ENCODE results near the gene GALNS.
A peak's percentile ranks its signal among the peaks of the same experiment; 100 is the strongest.
"Not testable (repeated sequence)": the region's sequence is repeated elsewhere in the genome, so short reads cannot be mapped to it uniquely, and the experiment has no call there.

The GALNS gene

DNA sequence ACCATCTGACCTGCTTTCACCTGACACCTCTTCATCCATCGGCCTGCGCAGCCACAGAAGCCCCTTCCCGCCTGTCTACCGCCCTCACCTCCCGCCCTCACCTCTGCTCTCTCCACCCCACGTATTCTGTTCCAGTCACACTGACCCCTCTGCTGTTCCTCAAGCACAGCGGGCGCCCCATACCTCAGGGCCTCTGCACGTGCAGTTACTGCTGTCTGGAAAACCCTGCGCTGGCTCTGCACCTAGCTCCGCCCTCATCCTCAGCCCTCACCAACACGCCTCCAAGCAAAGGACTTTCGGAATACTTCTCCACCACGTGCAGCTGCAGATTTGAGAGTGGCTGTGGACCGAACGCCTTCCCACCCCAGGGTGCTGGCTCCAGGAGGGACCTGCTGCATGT, 34.3 kb upstream of the GALNS start:
- Mint-ChIP-seq H3K36me3 (ENCODE audit: low read depth) (no peaks in the 10 kb centered on the region), H3K27ac (no peak overlapping the region), H3K9me3 (no peaks in the 10 kb centered on the region), H3K4me1 (peaks cover 22% of the 10 kb centered on the region), H3K4me3 (no peak overlapping the region), H3K27me3 (ENCODE audit: low read depth) (peaks cover 5% of the 10 kb centered on the region)
- TF ChIP-seq, protein P1, sequence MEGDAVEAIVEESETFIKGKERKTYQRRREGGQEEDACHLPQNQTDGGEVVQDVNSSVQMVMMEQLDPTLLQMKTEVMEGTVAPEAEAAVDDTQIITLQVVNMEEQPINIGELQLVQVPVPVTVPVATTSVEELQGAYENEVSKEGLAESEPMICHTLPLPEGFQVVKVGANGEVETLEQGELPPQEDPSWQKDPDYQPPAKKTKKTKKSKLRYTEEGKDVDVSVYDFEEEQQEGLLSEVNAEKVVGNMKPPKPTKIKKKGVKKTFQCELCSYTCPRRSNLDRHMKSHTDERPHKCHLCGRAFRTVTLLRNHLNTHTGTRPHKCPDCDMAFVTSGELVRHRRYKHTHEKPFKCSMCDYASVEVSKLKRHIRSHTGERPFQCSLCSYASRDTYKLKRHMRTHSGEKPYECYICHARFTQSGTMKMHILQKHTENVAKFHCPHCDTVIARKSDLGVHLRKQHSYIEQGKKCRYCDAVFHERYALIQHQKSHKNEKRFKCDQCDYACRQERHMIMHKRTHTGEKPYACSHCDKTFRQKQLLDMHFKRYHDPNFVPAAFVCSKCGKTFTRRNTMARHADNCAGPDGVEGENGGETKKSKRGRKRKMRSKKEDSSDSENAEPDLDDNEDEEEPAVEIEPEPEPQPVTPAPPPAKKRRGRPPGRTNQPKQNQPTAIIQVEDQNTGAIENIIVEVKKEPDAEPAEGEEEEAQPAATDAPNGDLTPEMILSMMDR (IDR thresholded peaks at IDR 0.05; ENCODE audit: unreplicated experiment in 3 of 3) = no peak

GRCh38 chr16:88889702-88890352, 33.1 kb upstream of the GALNS start:
- H3K4me1 Mint-ChIP-seq = peaks cover 22% of the 10 kb centered on the region
- H3K9me3 Mint-ChIP-seq; H3K36me3 Mint-ChIP-seq (ENCODE audit: low read depth); H3K27me3 Mint-ChIP-seq (ENCODE audit: low read depth); H3K4me3 Mint-ChIP-seq; H3K27ac Mint-ChIP-seq: not testable (repeated sequence)

- TF ChIP-seq, protein P1 (IDR thresholded peaks at IDR 0.05; ENCODE audit: unreplicated experiment in 3 of 3) = no peak
- peaks cover 25% of the 10 kb centered on the region for H3K4me1 Mint-ChIP-seq
- H3K4me3 Mint-ChIP-seq = no peak overlapping the region
- no peaks in the 10 kb centered on the region for H3K36me3 Mint-ChIP-seq (ENCODE audit: low read depth)
- peaks cover 8% of the 10 kb centered on the region for H3K27me3 Mint-ChIP-seq (ENCODE audit: low read depth)
- H3K27ac Mint-ChIP-seq = no peak overlapping the region
- no peaks in the 10 kb centered on the region for H3K9me3 Mint-ChIP-seq
Observed at GRCh38 chr16:88888461-88889387, 32.0 kb upstream of the GALNS start.

GRCh38 chr16:88888057-88888456, 31.3 kb upstream of the GALNS start:
- Mint-ChIP-seq H3K27me3 (ENCODE audit: low read depth) (peaks cover 8% of the 10 kb centered on the region), H3K4me3 (no peak overlapping the region), H3K4me1 (peaks cover 28% of the 10 kb centered on the region)

GRCh38 chr16:88886845-88887521, 30.2 kb upstream of the GALNS start:
- peaks cover 13% of the 10 kb centered on the region for H3K27me3 Mint-ChIP-seq (ENCODE audit: low read depth)
- peak overlapping the region in 2 of 3 experiments; percentile 24 to 30 for H3K4me3 Mint-ChIP-seq
- TF ChIP-seq, protein P1 (IDR thresholded peaks at IDR 0.05; ENCODE audit: unreplicated experiment in 3 of 3) = no peak
- no peaks in the 10 kb centered on the region for H3K36me3 Mint-ChIP-seq (ENCODE audit: low read depth)
- peak overlapping the region in 2 of 3 experiments; percentile 59 to 69 for H3K27ac Mint-ChIP-seq
- H3K4me1 Mint-ChIP-seq = peaks cover 23% of the 10 kb centered on the region
- H3K9me3 Mint-ChIP-seq = no peaks in the 10 kb centered on the region

More at GRCh38 chr16:88888057-88888456, 31.3 kb upstream of the GALNS start:
- Mint-ChIP-seq H3K27ac (no peak overlapping the region), H3K36me3 (ENCODE audit: low read depth) (no peaks in the 10 kb centered on the region), H3K9me3 (no peaks in the 10 kb centered on the region)
- TF ChIP-seq, protein P1 (IDR thresholded peaks at IDR 0.05; ENCODE audit: unreplicated experiment in 3 of 3) = no peak

DNA sequence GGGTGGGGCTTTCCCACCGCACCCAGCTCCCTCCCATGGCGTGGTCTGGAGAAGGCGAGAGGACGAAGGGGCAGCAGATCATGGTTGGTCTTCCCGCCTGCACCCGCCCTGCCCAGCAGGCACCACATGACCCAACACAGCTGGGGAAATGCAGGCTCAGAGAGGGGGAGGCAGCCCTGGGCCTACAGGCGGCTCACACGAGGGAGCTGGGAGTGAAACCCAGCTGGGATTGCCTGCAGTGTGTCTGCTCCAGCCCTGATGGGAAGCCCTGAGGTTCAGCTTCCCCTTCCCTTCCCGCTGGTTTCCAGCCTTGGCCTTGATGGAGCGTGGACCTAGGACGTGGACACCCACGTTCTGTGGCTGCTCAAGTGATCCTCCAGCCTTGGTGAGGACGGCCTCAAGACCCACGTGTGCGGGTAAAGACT, 29.7 kb upstream of the GALNS start:
- TF ChIP-seq, protein P1 (IDR thresholded peaks at IDR 0.05; ENCODE audit: unreplicated experiment in 3 of 3) = no peak
- Mint-ChIP-seq H3K36me3 (ENCODE audit: low read depth) (no peaks in the 10 kb centered on the region), H3K27me3 (ENCODE audit: low read depth) (peaks cover 13% of the 10 kb centered on the region), H3K9me3 (no peaks in the 10 kb centered on the region), H3K27ac (no peak overlapping the region), H3K4me1 (peaks cover 17% of the 10 kb centered on the region), H3K4me3 (no peak overlapping the region)
